KG1 (cell line): Measurements from ENCODE around the gene CDKAL1.

Source experiments
- DNase-seq: peaks from one replicate; lab custom pipeline; 2025; lab: John Stamatoyannopoulos, UW

CDKAL1 gene

DNA sequence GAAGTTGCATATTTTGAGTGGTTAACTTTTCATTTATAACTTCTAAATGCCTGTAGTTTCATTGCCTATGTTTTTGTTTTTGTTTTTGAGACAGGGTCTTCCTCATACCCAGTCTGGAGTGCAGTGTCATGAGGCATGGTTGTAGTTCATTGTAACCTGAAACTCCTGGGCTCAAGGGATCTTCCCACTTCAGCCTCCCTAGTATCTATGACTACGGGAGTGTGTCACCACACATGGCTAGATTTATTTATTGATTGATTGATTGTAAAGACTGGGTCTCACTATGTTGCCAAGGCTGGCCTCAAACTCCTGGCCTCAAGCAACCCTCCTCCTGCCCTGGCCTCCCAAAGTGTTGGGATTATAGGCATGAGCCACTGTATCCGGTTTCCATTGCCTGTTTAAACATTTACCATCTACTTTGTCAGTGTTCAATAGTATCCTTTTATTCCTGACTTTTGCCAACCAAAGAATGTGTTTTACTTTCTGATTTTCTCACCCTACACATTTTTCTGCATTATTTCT, 144.6 kb downstream of the CDKAL1 start:
- no peak for DNase-seq

DNA sequence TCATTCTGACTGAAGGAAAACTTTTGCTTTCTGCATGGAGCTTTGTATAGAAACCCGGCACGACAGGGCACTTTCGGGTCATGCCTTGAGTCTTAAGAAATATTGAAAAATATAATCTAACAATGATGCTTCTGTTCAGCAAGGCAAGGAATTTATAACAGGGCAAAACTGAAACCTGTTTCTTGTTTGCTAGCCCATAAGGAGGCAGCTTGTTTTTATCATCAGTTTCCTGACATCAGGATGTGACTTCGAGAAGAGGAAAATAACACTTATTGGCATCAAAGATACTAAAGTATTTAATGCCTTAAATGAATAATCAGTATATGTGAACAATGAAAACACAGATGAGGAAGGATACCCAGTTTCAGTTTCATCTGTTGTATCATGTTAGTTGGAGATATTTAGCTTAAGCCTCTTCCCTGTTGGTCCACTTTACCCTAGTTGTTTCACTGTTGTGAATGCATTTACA, 146.5 kb downstream of the CDKAL1 start:
- DNase-seq = no peak

- no peak for DNase-seq
Measured at GRCh38 chr6:20681243-20681684, 147.0 kb downstream of the CDKAL1 start.

GRCh38 chr6:20684474-20684873, 150.2 kb downstream of the CDKAL1 start:
- DNase-seq = no peak

- DNase-seq = no peak
Measured at GRCh38 chr6:20686142-20686541, 151.9 kb downstream of the CDKAL1 start.

GRCh38 chr6:20687494-20687893, 153.2 kb downstream of the CDKAL1 start:
- no peak for DNase-seq

- no peak for DNase-seq
Measured at GRCh38 chr6:20688710-20689500, 154.6 kb downstream of the CDKAL1 start.

GRCh38 chr6:20691185-20691584, 156.9 kb downstream of the CDKAL1 start:
- DNase-seq = no peak

DNA sequence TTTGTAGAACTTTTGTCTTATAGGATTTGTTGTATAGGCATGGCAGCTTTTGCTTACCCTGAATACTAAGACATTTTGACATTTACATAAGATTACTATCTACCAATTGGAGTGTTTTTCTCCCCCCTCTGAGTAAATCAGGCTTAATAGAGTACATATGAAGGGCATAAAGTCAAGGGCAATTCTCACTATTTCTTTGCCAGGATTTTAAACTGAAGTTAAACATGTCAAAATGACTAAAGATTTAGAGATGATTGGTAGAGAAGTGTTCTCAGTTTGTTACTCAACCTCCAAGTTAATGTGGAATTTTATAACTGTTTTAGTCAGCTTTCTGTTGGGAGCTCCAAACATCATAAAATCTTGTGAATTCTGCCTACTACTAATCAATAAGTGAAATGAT, 157.8 kb downstream of the CDKAL1 start:
- no peak for DNase-seq

GRCh38 chr6:20693466-20694063, 159.3 kb downstream of the CDKAL1 start:
- DNase-seq = no peak

DNA sequence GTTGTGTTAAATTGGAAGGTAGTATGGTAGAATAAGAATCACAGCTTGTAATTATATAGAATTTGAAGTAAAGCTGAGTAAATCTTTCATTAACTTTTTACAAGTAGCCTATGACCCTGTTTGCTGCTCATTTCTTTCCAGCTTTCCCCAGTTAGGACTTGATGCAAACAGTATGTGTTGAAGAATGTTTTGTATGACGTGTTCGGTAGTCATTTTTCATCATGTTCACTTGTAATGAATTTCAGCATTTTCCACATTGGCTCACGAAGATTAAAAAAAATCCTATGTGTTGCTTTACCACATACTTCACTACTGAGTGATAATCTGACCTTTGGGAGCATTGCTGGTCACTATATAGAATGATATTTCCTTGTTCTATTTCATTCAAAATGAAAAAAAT, 162.4 kb downstream of the CDKAL1 start:
- no peak for DNase-seq

DNA sequence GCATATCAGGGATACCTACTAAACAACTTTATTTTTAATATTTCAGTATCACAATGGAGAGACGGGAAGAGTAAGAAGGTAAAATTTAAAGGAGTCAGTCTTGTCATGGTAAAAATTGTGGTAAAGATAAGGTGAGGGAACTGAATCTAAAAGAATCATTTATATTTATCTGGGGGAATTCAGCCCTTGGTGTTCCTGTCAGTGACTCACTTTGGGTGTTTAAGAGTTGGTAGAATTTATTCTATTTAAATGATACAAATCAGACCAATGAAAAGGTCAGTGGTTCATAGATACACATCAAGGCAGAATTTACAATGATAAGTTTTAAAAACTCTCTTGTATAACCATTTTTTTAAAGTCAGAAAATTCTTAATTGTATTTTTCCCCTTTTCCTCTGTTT, 164.4 kb downstream of the CDKAL1 start:
- no peak for DNase-seq

DNA sequence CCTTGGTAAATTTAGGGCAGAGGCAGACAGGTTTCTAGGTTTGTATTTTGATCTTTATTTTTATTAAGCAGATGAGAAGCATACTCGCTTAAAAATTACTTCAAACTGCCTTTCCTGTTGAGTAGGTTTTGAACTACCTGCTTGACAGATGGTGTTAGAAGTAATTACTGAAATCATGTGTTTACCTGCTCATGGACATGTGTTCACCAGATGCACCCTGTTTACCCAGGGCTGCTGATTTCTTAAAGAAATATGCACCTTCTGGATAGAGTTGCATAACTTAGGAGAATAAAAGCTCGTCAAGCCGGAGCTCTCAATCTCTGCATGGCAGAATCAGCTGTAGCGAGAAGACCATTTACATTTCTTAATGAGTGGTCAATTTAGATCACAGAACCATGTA, 165.1 kb downstream of the CDKAL1 start:
- no peak for DNase-seq

DNA sequence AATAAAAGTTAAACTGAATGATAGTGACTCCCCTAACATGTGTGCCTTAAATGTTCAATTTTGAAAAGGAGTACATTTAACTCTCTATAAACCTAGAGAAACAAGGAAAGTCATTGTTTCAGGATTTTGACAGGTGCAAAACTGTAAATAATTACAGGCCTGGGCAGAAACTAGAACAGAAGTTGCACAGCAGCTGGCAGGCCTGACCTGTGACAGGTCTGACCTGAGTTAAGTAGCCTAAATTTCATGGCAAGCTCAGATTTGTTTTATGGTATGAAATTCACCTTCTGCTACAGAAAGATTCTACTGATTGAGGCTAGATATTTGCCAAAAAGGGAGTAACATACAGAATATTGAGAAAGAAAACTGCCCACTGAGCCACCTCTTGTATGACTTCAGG, 166.1 kb downstream of the CDKAL1 start:
- no peak for DNase-seq

- DNase-seq = no peak
Measured at GRCh38 chr6:20702366-20702765, 168.1 kb downstream of the CDKAL1 start.

DNA sequence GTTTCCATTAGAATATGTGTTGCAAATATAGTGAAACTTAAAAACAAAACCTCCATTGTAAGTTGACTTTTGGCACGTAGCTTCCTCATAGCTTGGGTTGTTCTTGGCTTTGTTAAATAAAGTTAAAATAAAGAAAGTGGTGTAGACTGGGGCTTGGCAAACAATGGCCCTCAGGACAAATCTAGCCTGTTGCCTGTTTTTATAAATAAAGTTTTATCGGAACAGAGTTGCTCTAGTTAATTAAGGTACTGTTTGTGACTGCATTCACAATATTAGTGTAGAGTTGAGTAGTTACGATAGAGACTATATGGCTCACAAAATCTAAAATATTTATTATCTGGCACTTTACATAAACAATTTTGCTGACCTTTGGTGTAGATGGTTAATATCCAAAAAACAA, 168.8 kb downstream of the CDKAL1 start:
- no peak for DNase-seq

- no peak for DNase-seq
Measured at GRCh38 chr6:20704325-20705025, 170.2 kb downstream of the CDKAL1 start.

DNA sequence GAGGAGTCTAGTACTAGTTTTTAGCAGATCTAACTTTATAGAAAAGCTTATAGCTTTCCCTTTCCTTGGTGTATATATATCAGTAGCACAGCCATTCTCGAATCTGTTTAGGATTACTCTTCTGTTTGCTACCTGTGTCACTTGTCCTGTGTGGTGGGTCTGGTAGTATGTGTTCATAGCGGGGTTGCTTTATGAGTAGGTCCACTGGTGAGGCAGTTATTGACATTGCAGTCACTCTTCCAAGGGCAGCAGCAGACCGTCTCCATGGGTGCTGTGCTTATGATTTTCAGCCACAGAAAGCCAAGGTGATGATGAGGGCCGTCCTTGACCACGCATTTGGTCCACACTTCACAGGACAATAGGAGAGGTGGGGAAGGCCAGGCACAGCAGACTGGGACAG, 171.5 kb downstream of the CDKAL1 start:
- DNase-seq = no peak

GRCh38 chr6:20706238-20706938, 172.1 kb downstream of the CDKAL1 start:
- DNase-seq = no peak

DNA sequence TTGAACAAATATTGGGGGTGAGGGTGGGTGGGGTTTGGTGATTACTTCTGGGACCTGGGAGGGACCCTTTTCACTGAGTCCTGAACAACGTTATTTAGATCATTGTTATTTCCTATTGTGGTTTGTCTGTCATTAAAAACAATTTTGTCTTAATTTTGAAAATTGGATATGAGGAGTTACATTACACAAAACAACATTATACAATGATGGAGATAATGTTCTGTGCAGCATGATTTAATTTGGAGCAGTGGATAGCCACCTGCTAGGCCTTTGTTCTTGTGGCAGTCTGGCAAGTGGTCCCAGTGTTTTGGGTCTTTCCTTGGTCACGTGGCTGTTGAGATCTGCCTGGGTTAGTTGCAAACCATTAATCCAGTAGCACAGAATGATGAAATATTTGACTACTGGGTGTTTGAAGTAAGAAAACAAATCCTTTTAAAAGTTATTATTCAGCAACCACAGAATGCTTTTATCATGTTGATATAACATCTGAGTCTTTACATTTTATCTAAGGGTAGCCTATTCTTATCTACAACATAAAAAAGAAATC, 172.8 kb downstream of the CDKAL1 start:
- DNase-seq = no peak

DNA sequence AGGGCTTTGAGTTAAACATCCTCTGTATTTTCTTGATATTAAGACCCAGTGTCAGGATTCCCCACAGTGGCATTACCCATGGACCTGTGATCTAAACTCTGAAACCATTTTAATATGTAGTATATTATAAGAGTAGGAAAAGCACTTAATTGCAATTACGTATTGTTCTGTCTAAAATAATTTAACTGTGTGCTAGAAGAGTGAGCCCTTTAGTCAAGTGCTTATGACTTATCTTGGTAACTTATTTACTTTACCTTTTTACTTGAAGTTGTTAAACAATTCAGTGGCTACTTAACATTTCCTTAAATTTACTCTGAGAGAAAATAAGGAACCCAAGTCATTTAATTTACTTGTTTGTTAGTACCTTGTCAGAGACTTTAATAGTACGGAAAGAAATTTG, 173.6 kb downstream of the CDKAL1 start:
- DNase-seq = no peak
